HL-60 (cell line): ENCODE data around the gene TGM2.

Experiments used
- DNase-seq, 2 experiments: peaks; one replicate each; pipeline ENCODE4 v3.0.0-alpha.2; 2010 to 2020; ENCODE audit warnings: low read depth in 1 of 2, low spot score in 1 of 2
- H3K27ac ChIP-seq: fragments of 250-450 bp; sonication (Bioruptor Pico); replicated peaks from 2 replicates; pipeline ENCODE4 v1.5.1; 2020; ENCODE audit warnings: mild to moderate bottlenecking, moderate library complexity
- H3K27me3 ChIP-seq: fragments of 250-450 bp; sonication (Bioruptor Pico); 2 replicates; pipeline ENCODE4 v1.5.1; 2021; ENCODE audit warnings: mild to moderate bottlenecking, moderate library complexity; ENCODE audit not compliant: insufficient read depth, poor library complexity, severe bottlenecking
- H3K4me3 ChIP-seq: replicated peaks from 2 replicates; pipeline ENCODE4 v1.5.1; 2011; ENCODE audit warnings: mild to moderate bottlenecking, control low read depth, low read length; ENCODE audit not compliant: insufficient read depth
- CTCF ChIP-seq: IDR thresholded peaks from one replicate; pipeline ENCODE4 v1.5.1; 2011; ENCODE audit warnings: low read length, control low read depth, inconsistent platforms; ENCODE audit not compliant: insufficient read depth
- GABPA ChIP-seq: IDR thresholded peaks from 2 replicates; pipeline ENCODE4 v1.6.1; 2012; ENCODE audit warnings: low read depth
- POLR2AphosphoS5 ChIP-seq: IDR thresholded peaks from 2 replicates; pipeline ENCODE4 v1.6.1; 2012; ENCODE audit warnings: low read depth
- REST ChIP-seq: IDR thresholded peaks from 2 replicates; pipeline ENCODE4 v1.6.1; 2012; ENCODE audit warnings: low read depth; ENCODE audit not compliant: insufficient replicate concordance
- SPI1 ChIP-seq: IDR thresholded peaks from 2 replicates; pipeline ENCODE4 v1.6.1; 2012; ENCODE audit warnings: low read depth, mild to moderate bottlenecking, borderline replicate concordance
- long read RNA-seq: library from polyadenylated mRNA; unstranded; transcript quantifications from one replicate; pipeline ENCODE4 v2.0.0, GENCODE V29; 2020

The TGM2 gene
- long read RNA-seq = 0 reads

GRCh38 chr20:38165089-38165965, at the start of gene TGM2:
TGM2 (minus strand) TSS chr20:38165270; CDS start chr20:38165198, 72 bp downstream.
- Histone ChIP-seq H3K4me3 (peak within 1 kb of the TSS; percentile 8), H3K27me3 (no peaks in the 10 kb centered on the region), H3K27ac (no peak within 1 kb of the TSS)
- TF ChIP-seq REST (no peak), CTCF (peak; percentile 54), POLR2AphosphoS5 (no peak)
- peak; percentile 46 to 60 for DNase-seq

- no peak for DNase-seq
- TF ChIP-seq POLR2AphosphoS5 (no peak), CTCF (no peak), SPI1 (no peak)
- Histone ChIP-seq H3K27ac (no peak overlapping the region), H3K4me3 (no peak overlapping the region), H3K27me3 (no peaks in the 10 kb centered on the region)
Observed at GRCh38 chr20:38214256-38215193, 49.5 kb upstream of the TGM2 start.

- no peak for DNase-seq
- no peaks in the 10 kb centered on the region for H3K27me3 ChIP-seq
- no peak for TF ChIP-seq POLR2AphosphoS5
- no peak for TF ChIP-seq REST
- no peak for TF ChIP-seq SPI1
- TF ChIP-seq GABPA = no peak
- no peak for TF ChIP-seq CTCF
- H3K27ac ChIP-seq = no peak overlapping the region
- H3K4me3 ChIP-seq = no peak overlapping the region
Observed at GRCh38 chr20:38213607-38213940, 48.5 kb upstream of the TGM2 start.
